HT1080 (cell line): Measurements from ENCODE around the gene ARRDC5. TPM values are rescaled to one million over a fixed set of nuclear protein-coding genes. Genes with fewer than 3 reads are reported as not detected.
"Not testable (repeated sequence)": the region's sequence is repeated elsewhere in the genome, so short reads cannot be mapped to it uniquely, and the experiment has no call there.

ENCODE experiments used
- DNase-seq: peaks from one replicate; pipeline ENCODE4 v3.0.0-alpha.2; 2015; ENCODE audit warnings: low read depth
- total RNA-seq: library from RNA; depleted of rRNA; stranded (reverse); fragments of >200 nt; shearing (Covaris generic); gene quantifications from 2 replicates; pipeline ENCODE4 v1.2.3, GENCODE V29; 2014

The ARRDC5 gene
- total RNA-seq, 1 experiment from 2014 or later, result not detected

DNA sequence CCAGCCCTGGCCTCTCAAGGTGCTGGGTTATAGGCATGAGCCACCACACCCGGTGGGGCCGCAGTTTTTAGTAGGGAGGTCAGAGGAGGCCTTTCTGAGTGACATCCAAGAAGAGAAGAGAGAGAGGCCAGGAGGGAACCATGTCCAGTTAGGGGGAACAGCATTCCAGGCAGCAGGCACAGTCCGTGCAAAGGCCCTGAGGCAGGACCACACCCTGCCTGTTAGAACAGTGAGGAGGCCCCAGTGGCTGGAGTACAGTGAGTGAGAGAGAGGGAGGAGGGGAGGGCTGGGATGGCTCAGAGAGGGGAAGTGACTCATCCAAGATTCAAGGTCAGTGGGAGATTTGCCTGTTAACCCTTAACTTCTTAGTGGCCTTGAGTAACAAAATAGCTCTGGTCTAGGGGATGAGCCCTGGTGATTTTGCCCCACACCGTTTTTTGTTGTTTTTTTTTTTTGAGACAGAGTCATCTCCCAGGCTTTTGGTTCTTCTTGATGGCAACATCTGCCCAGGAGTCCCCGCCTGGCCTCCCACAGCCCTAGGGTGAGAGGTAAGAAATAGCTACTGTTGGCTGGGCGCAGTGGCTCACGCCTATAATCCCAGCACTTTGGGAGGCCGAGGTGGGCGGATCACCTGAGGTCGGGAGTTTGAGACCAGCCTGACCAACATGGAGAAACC, 32.5 kb downstream of the ARRDC5 start:
- DNase-seq, result peak; percentile 93

DNA sequence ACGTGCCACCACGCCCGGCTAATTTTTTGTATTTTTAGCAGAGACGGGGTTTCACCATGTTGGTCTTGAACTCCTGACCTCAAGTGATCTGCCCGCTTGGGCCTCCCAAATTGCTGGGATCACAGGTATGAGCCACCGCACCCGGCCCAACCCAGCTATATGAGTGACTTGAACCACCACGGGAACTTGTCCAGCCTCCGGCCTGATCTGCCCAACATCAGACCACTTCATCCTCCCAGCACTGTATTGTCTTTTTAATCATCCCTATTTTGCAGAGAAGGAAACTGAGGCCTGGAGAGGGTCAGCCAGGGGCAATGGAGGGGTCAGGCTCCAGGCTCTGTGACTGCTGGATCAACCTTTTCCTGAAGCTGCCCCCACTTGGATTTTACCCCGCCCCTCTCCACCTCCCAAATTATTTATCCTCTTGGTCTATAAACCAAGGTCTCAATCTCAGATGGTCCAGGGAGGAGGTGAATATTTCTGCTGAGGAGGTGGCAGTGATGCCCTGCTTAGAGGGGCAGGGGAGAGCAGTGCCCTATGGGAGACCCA, 34.3 kb downstream of the ARRDC5 start:
- no peak for DNase-seq

GRCh38 chr19:4867534-4868285, 35.0 kb downstream of the ARRDC5 start, which contains the start of gene PLIN3:
Gene PLIN3 (minus strand): TSS chr19:4867667. CDS start chr19:4861394, 6,273 bp downstream.
- peak; percentile 80 for DNase-seq

GRCh38 chr19:4866595-4867424, 35.9 kb downstream of the ARRDC5 start:
- no peak for DNase-seq

DNA sequence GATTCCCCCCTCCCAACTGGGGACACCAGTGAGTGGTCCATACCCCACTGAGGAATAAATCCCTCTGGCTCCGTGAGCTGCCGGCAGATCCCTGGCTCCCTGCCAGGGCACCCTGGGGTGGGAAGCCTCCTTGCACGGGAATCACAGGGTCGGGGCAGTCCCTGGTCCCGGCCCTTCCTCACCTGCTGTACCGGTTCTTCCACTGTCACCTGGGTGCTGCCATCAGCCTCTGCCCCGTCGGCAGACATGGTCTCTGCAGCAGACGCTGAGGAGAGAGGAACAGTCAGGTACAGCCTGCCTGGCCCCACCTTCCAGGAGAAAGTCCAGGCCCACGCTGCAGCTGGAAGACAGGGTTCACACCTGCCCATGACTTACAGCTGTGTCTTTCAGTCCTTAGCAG, 41.5 kb downstream of the ARRDC5 start:
- DNase-seq, result no peak

DNA sequence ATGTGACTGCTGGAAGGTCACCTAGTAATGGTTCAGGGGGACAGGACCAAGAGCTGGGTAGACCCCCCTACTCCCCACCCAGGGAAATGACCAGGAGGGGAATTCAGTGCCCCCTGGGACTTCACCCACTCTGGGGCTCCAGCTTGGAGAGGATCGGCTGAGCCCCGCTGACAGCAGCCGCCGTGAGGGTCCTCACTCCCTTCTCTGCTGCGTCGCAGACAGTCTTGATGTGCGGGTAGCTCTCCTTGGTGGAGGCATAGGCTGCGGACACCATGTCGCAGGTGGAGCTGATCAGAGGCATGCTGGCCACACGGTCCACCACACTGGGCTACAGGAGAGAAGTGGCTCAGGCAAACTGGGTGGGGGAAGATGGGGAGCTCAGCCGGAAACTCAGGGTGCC, 43.0 kb downstream of the ARRDC5 start:
- no peak for DNase-seq

GRCh38 chr19:4856468-4856867, 46.2 kb downstream of the ARRDC5 start:
- DNase-seq, result not testable (repeated sequence)

- not testable (repeated sequence) for DNase-seq
Measured at GRCh38 chr19:4853506-4853905, 49.2 kb downstream of the ARRDC5 start.

DNA sequence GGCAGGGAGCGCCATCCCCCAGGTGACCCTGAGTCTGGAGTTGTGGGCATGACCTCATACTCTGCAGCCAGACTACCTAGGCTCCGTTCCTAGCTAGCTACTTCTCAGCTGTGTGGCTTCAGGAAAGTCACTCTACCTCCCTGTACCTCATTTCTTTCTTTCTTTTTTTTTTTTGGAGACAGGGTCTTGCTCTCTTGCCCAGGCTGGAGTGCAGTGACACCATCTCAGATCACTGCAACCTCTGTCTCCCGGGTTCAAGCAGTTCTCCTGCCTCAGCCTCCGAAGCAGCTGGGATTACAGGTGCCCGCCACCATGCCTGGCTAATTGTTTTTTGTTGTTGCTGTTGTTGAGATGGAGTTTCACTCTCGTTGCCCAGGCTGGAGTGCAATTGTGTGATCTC, 50.2 kb downstream of the ARRDC5 start:
- DNase-seq, result no peak

GRCh38 chr19:4851551-4852290, 51.0 kb downstream of the ARRDC5 start:
- peak; percentile 30 for DNase-seq

DNA sequence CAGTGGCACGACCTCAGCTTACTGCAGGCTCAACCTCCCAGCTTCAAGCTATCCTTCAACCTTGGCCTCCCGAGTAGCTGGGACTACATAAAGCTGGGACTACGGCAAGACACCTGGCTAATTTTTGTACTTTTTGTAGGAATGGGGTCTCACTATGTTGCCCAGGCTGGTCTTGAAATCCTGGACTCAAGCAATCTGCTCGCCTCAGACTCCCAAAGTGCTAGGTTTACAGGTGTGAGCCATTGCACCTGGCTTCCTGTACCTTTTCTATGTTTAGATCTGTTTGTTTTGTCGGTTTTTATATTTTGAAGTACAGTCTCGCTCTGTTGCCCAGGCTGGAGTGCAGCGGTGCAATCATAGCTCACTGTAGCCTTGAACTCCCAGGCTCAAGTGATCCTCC, 53.7 kb downstream of the ARRDC5 start:
- no peak for DNase-seq

- no peak for DNase-seq
Measured at GRCh38 chr19:4847190-4847973, 55.3 kb downstream of the ARRDC5 start.

DNA sequence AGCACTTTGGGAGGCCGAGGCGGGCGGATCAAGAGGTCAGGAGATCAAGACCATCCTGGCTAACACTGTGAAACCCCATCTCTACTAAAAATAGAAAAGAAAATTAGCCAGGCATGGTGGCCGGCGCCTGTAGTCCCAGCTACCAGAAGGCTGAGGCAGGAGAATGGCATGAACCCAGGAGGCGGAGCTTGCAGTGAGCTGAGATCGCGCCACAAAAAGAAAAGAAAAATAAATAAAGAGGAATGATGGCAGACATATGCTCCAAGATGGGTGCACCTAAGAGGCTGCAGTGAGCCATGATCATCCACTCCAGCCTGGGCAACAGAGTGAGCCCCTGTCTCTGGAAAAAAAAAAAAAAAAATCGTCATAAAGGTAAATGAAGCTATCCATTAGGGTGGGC, 56.7 kb downstream of the ARRDC5 start:
- not testable (repeated sequence) for DNase-seq

GRCh38 chr19:4844348-4845179, 58.1 kb downstream of the ARRDC5 start:
- no peak for DNase-seq

DNA sequence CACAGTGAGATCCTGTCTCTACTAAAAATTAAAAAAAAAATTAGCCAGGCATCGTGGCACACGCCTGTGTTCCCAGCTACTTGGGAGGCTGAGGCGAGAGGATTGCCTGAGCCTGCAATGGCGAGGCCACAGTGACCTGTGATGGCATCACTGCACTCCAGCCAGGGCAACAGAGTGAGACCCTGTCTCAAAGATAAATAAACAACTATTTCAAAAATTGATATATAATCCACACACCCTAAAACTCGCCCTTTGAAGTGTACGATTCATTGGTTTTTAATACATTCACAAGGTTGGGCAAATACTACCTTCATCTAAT, 59.1 kb downstream of the ARRDC5 start:
- DNase-seq, result no peak
